KMS-11 (cell line): ENCODE measurements around the gene PTCSC3.

Experiments used
- H2AFZ ChIP-seq: fragments of 200-600 bp; sonication (generic); 2 replicates; pipeline ENCODE4 v1.6.1; 2016; ENCODE audit warnings: antibody characterized with exemption, mixed run types, low read depth
- H3K27ac ChIP-seq: fragments of 200-600 bp; sonication (generic); 2 replicates; pipeline ENCODE4 v1.6.1; 2016; ENCODE audit warnings: mild to moderate bottlenecking, mixed run types
- H3K27me3 ChIP-seq: fragments of 200-600 bp; sonication (generic); 2 replicates; pipeline ENCODE4 v1.6.1; 2017; ENCODE audit warnings: mild to moderate bottlenecking, low read depth, mixed run types, moderate library complexity; ENCODE audit not compliant: insufficient read depth
- H3K36me3 ChIP-seq: fragments of 200-600 bp; sonication (generic); 2 replicates; pipeline ENCODE4 v1.6.1; 2017; ENCODE audit warnings: mild to moderate bottlenecking, mixed run types; ENCODE audit not compliant: insufficient read depth
- H3K4me1 ChIP-seq: fragments of 200-600 bp; sonication (generic); 2 replicates; pipeline ENCODE4 v1.6.1; 2016; ENCODE audit warnings: mild to moderate bottlenecking, low read depth, mixed run types; ENCODE audit not compliant: poor library complexity, severe bottlenecking
- H3K4me2 ChIP-seq: fragments of 200-600 bp; sonication (generic); 2 replicates; pipeline ENCODE4 v1.7.0; 2016; ENCODE audit warnings: mild to moderate bottlenecking, mixed run types
- H3K4me3 ChIP-seq: fragments of 200-600 bp; sonication (generic); IDR thresholded peaks from 2 replicates; pipeline ENCODE4 v1.6.1; 2017; ENCODE audit warnings: low read depth, low read length, mixed read lengths; ENCODE audit not compliant: insufficient read depth
- H3K79me2 ChIP-seq: fragments of 200-600 bp; sonication (generic); 2 replicates; pipeline ENCODE4 v1.6.1; 2016; ENCODE audit warnings: low read depth, mixed run types; ENCODE audit not compliant: insufficient read depth
- H3K9ac ChIP-seq: fragments of 200-600 bp; sonication (generic); 2 replicates; pipeline ENCODE4 v1.6.1; 2016; ENCODE audit warnings: mild to moderate bottlenecking, mixed run types
- H4K20me1 ChIP-seq: fragments of 200-600 bp; sonication (generic); 2 replicates; pipeline ENCODE4 v1.6.1; 2016; ENCODE audit warnings: mild to moderate bottlenecking, mixed run types; ENCODE audit not compliant: insufficient read depth
- CTCF ChIP-seq: fragments of 200-600 bp; sonication (generic); conservative IDR thresholded peaks from 2 replicates; pipeline ENCODE4 v1.6.1; 2017; ENCODE audit warnings: low read depth, mild to moderate bottlenecking, antibody characterized with exemption, low read length, moderate library complexity, mixed read lengths

The PTCSC3 gene

GRCh38 chr14:36176524-36176923 is at the start of gene PTCSC3:
PTCSC3 (minus strand) TSS chr14:36176722.
- Histone ChIP-seq H3K27me3 (no peaks in the 10 kb centered on the region), H3K27ac (no peak within 1 kb of the TSS), H3K9ac (no peak within 1 kb of the TSS), H3K4me2 (no peak within 1 kb of the TSS), H2AFZ (no peak within 1 kb of the TSS), H3K36me3 (no peaks in the 10 kb centered on the region), H3K4me1 (no peaks in the 10 kb centered on the region), H3K79me2 (no peaks in the 10 kb centered on the region), H3K4me3 (no peak within 1 kb of the TSS), H4K20me1 (no peaks in the 10 kb centered on the region)
- TF ChIP-seq CTCF = no peak

GRCh38 chr14:36226164-36226563 is 49.6 kb upstream of the PTCSC3 start:
- Histone ChIP-seq H3K27ac (no peak overlapping the region), H3K27me3 (no peaks in the 10 kb centered on the region), H3K79me2 (no peaks in the 10 kb centered on the region), H3K4me1 (no peaks in the 10 kb centered on the region), H3K4me2 (no peak overlapping the region), H2AFZ (no peak overlapping the region), H3K36me3 (no peaks in the 10 kb centered on the region), H3K9ac (no peak overlapping the region), H4K20me1 (no peaks in the 10 kb centered on the region), H3K4me3 (no peak overlapping the region)
- no peak for TF ChIP-seq CTCF

GRCh38 chr14:36224176-36224575 is 47.7 kb upstream of the PTCSC3 start:
- Histone ChIP-seq H3K9ac (no peak overlapping the region), H3K27ac (no peak overlapping the region), H3K36me3 (no peaks in the 10 kb centered on the region), H3K4me3 (no peak overlapping the region), H3K4me1 (no peaks in the 10 kb centered on the region), H2AFZ (no peak overlapping the region), H3K4me2 (no peak overlapping the region), H3K27me3 (no peaks in the 10 kb centered on the region), H3K79me2 (no peaks in the 10 kb centered on the region), H4K20me1 (no peaks in the 10 kb centered on the region)
- no peak for TF ChIP-seq CTCF

GRCh38 chr14:36223558-36223957 is 47.0 kb upstream of the PTCSC3 start:
- no peak for TF ChIP-seq CTCF
- Histone ChIP-seq H3K79me2 (no peaks in the 10 kb centered on the region), H4K20me1 (no peaks in the 10 kb centered on the region), H3K4me3 (no peak overlapping the region), H3K27me3 (no peaks in the 10 kb centered on the region), H2AFZ (no peak overlapping the region), H3K27ac (no peak overlapping the region), H3K9ac (no peak overlapping the region), H3K4me2 (no peak overlapping the region), H3K4me1 (no peaks in the 10 kb centered on the region), H3K36me3 (no peaks in the 10 kb centered on the region)
